ENCODE data around the gene PRDX2. TPM values are rescaled to one million over a fixed set of nuclear protein-coding genes. Genes with fewer than 3 reads are reported as not detected.

PRDX2 gene
- polyA plus RNA-seq, 3 donors, result 40.0 to 71.5 (median 46.7) TPM

GRCh38 chr19:12754465-12755196, 47.0 kb downstream of the PRDX2 start:
- Mint-ChIP-seq H3K4me3 (no peak overlapping the region), H3K27me3 (ENCODE audit: low read depth in 3 of 3) (peaks cover 28 to 42% (median 28%) of the 10 kb centered on the region in 3 donors), H3K36me3 (no peaks in the 10 kb centered on the region), H3K9me3 (peaks cover 0 to under 1% (median 0%) of the 10 kb centered on the region in 7 donors), H3K27ac (no peak overlapping the region), H3K4me1 (peaks cover 10% of the 10 kb centered on the region)
- TF ChIP-seq CTCF (IDR thresholded peaks at IDR 0.05), result no peak
- DNase-seq, result no peak
- H3K4me1 ChIP-seq (ENCODE audit: control insufficient read depth in 1 of 2, insufficient read depth in 2 of 2, low read length in 2 of 2), result peaks cover 4 to 8% of the 10 kb centered on the region in 2 donors
- H3K79me2 ChIP-seq (ENCODE audit: insufficient read depth, low read length), result no peaks in the 10 kb centered on the region
- no peaks in the 10 kb centered on the region for H3K9me3 ChIP-seq (replicated peaks in 1 of 2; ENCODE audit: control insufficient read depth in 1 of 2, insufficient read depth in 1 of 2, low read length in 2 of 2)
- peaks cover 0 to 19% of the 10 kb centered on the region in 2 donors for H3K27me3 ChIP-seq (ENCODE audit: control insufficient read depth in 2 of 2, insufficient read depth in 2 of 2, low read length in 2 of 2)
- H3K9ac ChIP-seq (ENCODE audit: insufficient read depth, low read length, poor library complexity, severe bottlenecking), result no peak overlapping the region
- WGBS (ENCODE audit: insufficient coverage), result 70% methylated on average over 42 of the region's 50 CpGs
- no peaks in the 10 kb centered on the region for H4K20me1 ChIP-seq (ENCODE audit: insufficient read depth, low read length)
- H3K27ac ChIP-seq (ENCODE audit: low read depth in 1 of 2, low read length in 2 of 2), result no peak overlapping the region
- H3K36me3 ChIP-seq (replicated peaks in 1 of 2; ENCODE audit: control insufficient read depth in 1 of 2, insufficient read depth in 2 of 2, low read length in 2 of 2), result no peaks in the 10 kb centered on the region
- no peak overlapping the region for H3K4me3 ChIP-seq (replicated peaks in 1 of 3; ENCODE audit: low read depth in 2 of 3, low read length in 3 of 3)
- H2AFZ ChIP-seq (ENCODE audit: insufficient read depth, low read depth, low read length, poor library complexity, severe bottlenecking), result no peak overlapping the region
- intact Hi-C loops (cut with micrococcal nuclease), result no loop called here
- no peak overlapping the region for H3K4me2 ChIP-seq (replicated peaks; ENCODE audit: extremely low read depth, low read length, poor library complexity, severe bottlenecking)

GRCh38 chr19:12752056-12752781, 49.4 kb downstream of the PRDX2 start:
- Mint-ChIP-seq H3K27me3 (ENCODE audit: low read depth in 3 of 3) (peaks cover 22 to 36% (median 31%) of the 10 kb centered on the region in 3 donors), H3K9me3 (peaks cover 7 to 11% (median 9%) of the 10 kb centered on the region in 7 donors), H3K4me1 (peaks cover 4% of the 10 kb centered on the region), H3K27ac (no peak overlapping the region), H3K36me3 (peaks cover 12% of the 10 kb centered on the region in 2 donors), H3K4me3 (no peak overlapping the region)
- no peak overlapping the region for H3K4me3 ChIP-seq (replicated peaks in 1 of 3; ENCODE audit: low read depth in 2 of 3, low read length in 3 of 3)
- no peak overlapping the region for H3K9ac ChIP-seq (ENCODE audit: insufficient read depth, low read length, poor library complexity, severe bottlenecking)
- intact Hi-C loops (cut with micrococcal nuclease), result no loop called here
- H3K79me2 ChIP-seq (ENCODE audit: insufficient read depth, low read length), result no peaks in the 10 kb centered on the region
- peaks cover 0 to 15% of the 10 kb centered on the region in 2 donors for H3K27me3 ChIP-seq (ENCODE audit: control insufficient read depth in 2 of 2, insufficient read depth in 2 of 2, low read length in 2 of 2)
- DNase-seq, result no peak
- no peak overlapping the region for H3K27ac ChIP-seq (ENCODE audit: low read depth in 1 of 2, low read length in 2 of 2)
- WGBS (ENCODE audit: insufficient coverage), result 97% methylated on average over 10 of the region's 23 CpGs
- H3K9me3 ChIP-seq (replicated peaks in 1 of 2; ENCODE audit: control insufficient read depth in 1 of 2, insufficient read depth in 1 of 2, low read length in 2 of 2), result peaks cover 8 to 9% of the 10 kb centered on the region in 2 donors
- no peaks in the 10 kb centered on the region for H4K20me1 ChIP-seq (ENCODE audit: insufficient read depth, low read length)
- H2AFZ ChIP-seq (ENCODE audit: insufficient read depth, low read depth, low read length, poor library complexity, severe bottlenecking), result no peak overlapping the region
- TF ChIP-seq CTCF (IDR thresholded peaks at IDR 0.05), result no peak
- peaks cover 8 to 11% of the 10 kb centered on the region in 2 donors for H3K36me3 ChIP-seq (replicated peaks in 1 of 2; ENCODE audit: control insufficient read depth in 1 of 2, insufficient read depth in 2 of 2, low read length in 2 of 2)
- H3K4me1 ChIP-seq (ENCODE audit: control insufficient read depth in 1 of 2, insufficient read depth in 2 of 2, low read length in 2 of 2), result peaks cover 0 to under 1% of the 10 kb centered on the region in 2 donors
- H3K4me2 ChIP-seq (replicated peaks; ENCODE audit: extremely low read depth, low read length, poor library complexity, severe bottlenecking), result no peak overlapping the region

All from CD14-positive monocyte (primary cell).